Nephron (organoid): ENCODE measurements around the gene THAP6.
"Not testable (repeated sequence)": the region's sequence is repeated elsewhere in the genome, so short reads cannot be mapped to it uniquely, and the experiment has no call there.

Source experiments
- H3K27ac Mint-ChIP-seq, 3 experiments: 2 replicates each; pipeline ENCODE4 v1.8.0; 2020; ENCODE audit warnings: mixed read lengths in 3 of 3, mild to moderate bottlenecking in 2 of 3, moderate library complexity in 1 of 3
- H3K27me3 Mint-ChIP-seq: 2 replicates; pipeline ENCODE4 v1.8.0; 2021; ENCODE audit warnings: low read depth, mild to moderate bottlenecking, moderate library complexity, mixed read lengths
- H3K36me3 Mint-ChIP-seq: 2 replicates; pipeline ENCODE4 v1.8.0; 2020; ENCODE audit warnings: low read depth, mixed read lengths
- H3K4me1 Mint-ChIP-seq: 2 replicates; pipeline ENCODE4 v1.8.0; 2020; ENCODE audit warnings: mixed read lengths
- H3K4me3 Mint-ChIP-seq, 3 experiments: 2 replicates each; pipeline ENCODE4 v1.8.0; 2020; ENCODE audit warnings: mild to moderate bottlenecking in 3 of 3, mixed read lengths in 3 of 3, moderate library complexity in 2 of 3
- H3K9me3 Mint-ChIP-seq: 2 replicates; pipeline ENCODE4 v1.8.0; 2020; ENCODE audit warnings: mixed read lengths
- TF ChIP-seq, protein P1 (sequence below), 3 experiments: fragments of 200-600 bp; sonication (generic); IDR thresholded peaks; one replicate each; pipeline ENCODE4 v1.5.0; 2021; ENCODE audit warnings: antibody characterized with exemption in 3 of 3; ENCODE audit not compliant: unreplicated experiment in 3 of 3

The THAP6 gene

GRCh38 chr4:75527482-75527881 is 13.2 kb downstream of the THAP6 start:
- Mint-ChIP-seq H3K4me3 (no peak overlapping the region), H3K27ac (no peak overlapping the region), H3K36me3 (peaks cover 80% of the 10 kb centered on the region), H3K27me3 (no peaks in the 10 kb centered on the region), H3K9me3 (peaks cover 16% of the 10 kb centered on the region), H3K4me1 (no peaks in the 10 kb centered on the region)
- TF ChIP-seq, protein P1, sequence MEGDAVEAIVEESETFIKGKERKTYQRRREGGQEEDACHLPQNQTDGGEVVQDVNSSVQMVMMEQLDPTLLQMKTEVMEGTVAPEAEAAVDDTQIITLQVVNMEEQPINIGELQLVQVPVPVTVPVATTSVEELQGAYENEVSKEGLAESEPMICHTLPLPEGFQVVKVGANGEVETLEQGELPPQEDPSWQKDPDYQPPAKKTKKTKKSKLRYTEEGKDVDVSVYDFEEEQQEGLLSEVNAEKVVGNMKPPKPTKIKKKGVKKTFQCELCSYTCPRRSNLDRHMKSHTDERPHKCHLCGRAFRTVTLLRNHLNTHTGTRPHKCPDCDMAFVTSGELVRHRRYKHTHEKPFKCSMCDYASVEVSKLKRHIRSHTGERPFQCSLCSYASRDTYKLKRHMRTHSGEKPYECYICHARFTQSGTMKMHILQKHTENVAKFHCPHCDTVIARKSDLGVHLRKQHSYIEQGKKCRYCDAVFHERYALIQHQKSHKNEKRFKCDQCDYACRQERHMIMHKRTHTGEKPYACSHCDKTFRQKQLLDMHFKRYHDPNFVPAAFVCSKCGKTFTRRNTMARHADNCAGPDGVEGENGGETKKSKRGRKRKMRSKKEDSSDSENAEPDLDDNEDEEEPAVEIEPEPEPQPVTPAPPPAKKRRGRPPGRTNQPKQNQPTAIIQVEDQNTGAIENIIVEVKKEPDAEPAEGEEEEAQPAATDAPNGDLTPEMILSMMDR (IDR thresholded peaks at IDR 0.05; ENCODE audit: unreplicated experiment in 3 of 3), result no peak

- H3K27ac Mint-ChIP-seq, result no peak overlapping the region
- H3K36me3 Mint-ChIP-seq, result peaks cover 89% of the 10 kb centered on the region
- H3K9me3 Mint-ChIP-seq, result peaks cover 37% of the 10 kb centered on the region
- no peak overlapping the region for H3K4me3 Mint-ChIP-seq
- no peaks in the 10 kb centered on the region for H3K27me3 Mint-ChIP-seq
- no peaks in the 10 kb centered on the region for H3K4me1 Mint-ChIP-seq
- TF ChIP-seq, protein P1 (IDR thresholded peaks at IDR 0.05; ENCODE audit: unreplicated experiment in 3 of 3), result no peak
These were observed 16.5 kb downstream of the THAP6 start for GRCh38 chr4:75530556-75531322.

DNA sequence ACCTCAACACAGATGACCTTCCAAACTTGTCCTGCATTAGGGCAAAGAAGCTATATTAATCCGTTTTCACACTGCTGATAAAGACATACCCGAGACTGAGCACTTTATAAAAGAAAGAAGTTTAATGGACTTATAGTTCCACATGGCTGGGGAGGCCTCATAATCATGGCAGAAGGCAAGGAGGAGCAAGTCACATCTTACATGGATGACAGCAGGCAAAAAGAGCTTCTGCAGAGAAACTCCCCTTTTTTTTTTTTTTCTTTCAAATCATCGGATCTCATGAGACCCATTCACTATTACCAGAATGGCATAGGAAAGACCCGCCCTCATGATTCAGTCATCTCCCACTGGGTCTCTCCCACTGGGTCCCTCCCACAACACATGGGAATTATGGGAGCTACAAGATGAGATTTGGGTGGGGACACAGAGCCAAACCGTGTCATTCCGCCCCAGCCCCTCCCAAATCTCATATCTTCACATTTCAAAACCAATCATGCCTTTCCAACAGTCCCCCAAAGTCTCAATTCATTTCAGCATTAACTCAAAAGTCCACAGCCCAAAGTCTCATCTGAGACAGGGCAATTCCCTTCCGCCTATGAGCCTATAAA is 17.4 kb downstream of the THAP6 start:
- not testable (repeated sequence) for H3K27ac Mint-ChIP-seq, H3K4me1 Mint-ChIP-seq, H3K27me3 Mint-ChIP-seq, H3K4me3 Mint-ChIP-seq
- H3K9me3 Mint-ChIP-seq, result peaks cover 39% of the 10 kb centered on the region
- peaks cover 87% of the 10 kb centered on the region for H3K36me3 Mint-ChIP-seq

DNA sequence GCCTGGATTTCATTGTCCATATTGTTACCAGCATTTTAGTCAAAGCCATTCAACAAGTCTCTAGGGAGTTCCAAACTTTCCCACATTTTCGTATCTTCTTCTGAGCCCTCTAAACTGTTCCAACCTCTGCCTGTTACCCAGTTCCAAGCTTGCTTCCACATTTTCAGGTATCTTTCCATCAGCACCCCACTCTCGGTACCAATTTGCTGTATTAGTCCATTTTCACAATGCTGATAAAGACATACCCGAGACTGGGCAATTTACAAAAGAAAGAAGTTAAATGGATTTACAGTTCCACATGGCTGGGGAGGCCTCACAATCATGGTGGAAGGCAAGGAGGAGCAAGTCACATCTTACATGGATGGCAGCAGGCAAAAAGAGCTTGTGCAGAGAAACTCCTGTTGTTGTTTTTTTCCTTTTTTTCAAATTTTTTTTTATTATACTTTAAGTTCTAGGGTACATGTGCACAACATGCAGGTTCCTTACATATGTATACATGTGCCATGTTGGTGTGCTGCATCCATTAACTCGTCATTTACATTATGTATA is 19.1 kb downstream of the THAP6 start:
- peaks cover 46% of the 10 kb centered on the region for H3K9me3 Mint-ChIP-seq
- H3K4me3 Mint-ChIP-seq, H3K27ac Mint-ChIP-seq, H3K27me3 Mint-ChIP-seq, H3K4me1 Mint-ChIP-seq: not testable (repeated sequence)
- peaks cover 87% of the 10 kb centered on the region for H3K36me3 Mint-ChIP-seq

DNA sequence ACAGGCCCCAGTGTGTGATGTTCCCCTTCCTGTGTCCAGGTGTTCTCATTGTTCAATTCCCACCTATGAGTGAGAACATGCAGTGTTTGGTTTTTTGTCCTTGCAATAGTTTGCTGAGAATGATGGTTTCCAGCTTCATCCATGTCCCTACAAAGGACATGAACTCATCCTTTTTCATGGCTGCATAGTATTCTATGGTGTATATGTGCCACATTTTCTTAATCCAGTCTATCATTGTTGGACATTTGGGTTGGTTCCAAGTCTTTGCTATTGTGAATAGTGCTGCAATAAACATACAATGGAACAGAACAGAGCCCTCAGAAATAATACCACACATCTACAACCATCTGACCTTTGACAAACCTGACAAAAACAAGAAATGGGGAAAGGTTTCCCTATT is 19.7 kb downstream of the THAP6 start:
- Mint-ChIP-seq H3K9me3 (peaks cover 46% of the 10 kb centered on the region), H3K36me3 (peaks cover 89% of the 10 kb centered on the region)
- H3K4me3 Mint-ChIP-seq, H3K27me3 Mint-ChIP-seq, H3K27ac Mint-ChIP-seq, H3K4me1 Mint-ChIP-seq: not testable (repeated sequence)

DNA sequence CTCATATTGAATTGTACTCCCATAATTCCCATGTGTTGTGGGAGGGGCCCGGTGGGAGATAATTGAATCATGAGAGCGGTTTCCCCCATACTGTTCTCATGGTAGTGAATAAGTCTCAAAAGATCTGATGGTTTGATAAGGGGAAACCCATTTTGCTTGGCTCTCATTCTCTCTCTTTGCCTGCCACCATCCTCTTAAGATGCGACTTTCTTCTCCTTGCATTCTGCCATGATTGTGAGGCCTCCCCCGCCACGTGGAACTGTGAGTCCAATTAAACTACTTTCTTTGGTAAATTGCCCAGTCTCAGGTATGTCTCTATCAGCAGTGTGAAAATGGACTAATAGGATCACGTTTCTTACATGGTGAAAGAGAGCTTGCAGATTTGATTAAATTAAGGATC is 23.0 kb downstream of the THAP6 start:
- not testable (repeated sequence) for H3K4me1 Mint-ChIP-seq, H3K4me3 Mint-ChIP-seq, H3K27me3 Mint-ChIP-seq, H3K27ac Mint-ChIP-seq
- H3K36me3 Mint-ChIP-seq, result peaks cover 73% of the 10 kb centered on the region
- peaks cover 32% of the 10 kb centered on the region for H3K9me3 Mint-ChIP-seq

GRCh38 chr4:75542824-75543223 is 28.6 kb downstream of the THAP6 start:
- peaks cover 33% of the 10 kb centered on the region for H3K36me3 Mint-ChIP-seq
- no peaks in the 10 kb centered on the region for H3K4me1 Mint-ChIP-seq
- no peak overlapping the region for H3K4me3 Mint-ChIP-seq
- no peak overlapping the region for H3K27ac Mint-ChIP-seq
- TF ChIP-seq, protein P1 (IDR thresholded peaks at IDR 0.05; ENCODE audit: unreplicated experiment in 3 of 3), result no peak
- H3K9me3 Mint-ChIP-seq, result no peaks in the 10 kb centered on the region
- peaks cover 2% of the 10 kb centered on the region for H3K27me3 Mint-ChIP-seq

DNA sequence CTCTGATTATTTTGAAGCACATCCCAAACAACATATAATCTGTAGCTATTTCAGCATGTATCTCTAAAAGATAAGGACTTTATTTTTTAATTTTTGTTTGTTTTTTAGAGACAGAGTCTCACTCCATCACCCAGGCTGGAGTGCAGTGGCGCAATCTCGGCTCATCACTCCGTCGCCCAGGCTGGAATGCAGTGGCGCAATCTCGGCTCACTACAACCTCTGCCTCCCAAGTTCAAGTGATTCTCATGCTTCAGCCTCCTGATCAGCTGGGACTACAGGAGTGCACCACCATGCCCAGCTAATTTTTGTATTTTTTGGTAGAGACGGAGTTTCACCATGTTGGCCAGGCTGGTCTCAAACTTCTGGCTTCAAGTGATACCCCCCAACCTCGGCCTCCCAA is 29.9 kb downstream of the THAP6 start:
- not testable (repeated sequence) for H3K27ac Mint-ChIP-seq, H3K9me3 Mint-ChIP-seq, H3K27me3 Mint-ChIP-seq, H3K4me3 Mint-ChIP-seq, H3K4me1 Mint-ChIP-seq
- peaks cover 20% of the 10 kb centered on the region for H3K36me3 Mint-ChIP-seq
